ENCODE measurements around the gene VPS37B. TPM values are rescaled to one million over a fixed set of nuclear protein-coding genes. Genes with fewer than 3 reads are reported as not detected.

Gene VPS37B
- total RNA-seq, 8 experiments from 2014 or later = 13.0 to 107 (median 21.7) TPM

DNA sequence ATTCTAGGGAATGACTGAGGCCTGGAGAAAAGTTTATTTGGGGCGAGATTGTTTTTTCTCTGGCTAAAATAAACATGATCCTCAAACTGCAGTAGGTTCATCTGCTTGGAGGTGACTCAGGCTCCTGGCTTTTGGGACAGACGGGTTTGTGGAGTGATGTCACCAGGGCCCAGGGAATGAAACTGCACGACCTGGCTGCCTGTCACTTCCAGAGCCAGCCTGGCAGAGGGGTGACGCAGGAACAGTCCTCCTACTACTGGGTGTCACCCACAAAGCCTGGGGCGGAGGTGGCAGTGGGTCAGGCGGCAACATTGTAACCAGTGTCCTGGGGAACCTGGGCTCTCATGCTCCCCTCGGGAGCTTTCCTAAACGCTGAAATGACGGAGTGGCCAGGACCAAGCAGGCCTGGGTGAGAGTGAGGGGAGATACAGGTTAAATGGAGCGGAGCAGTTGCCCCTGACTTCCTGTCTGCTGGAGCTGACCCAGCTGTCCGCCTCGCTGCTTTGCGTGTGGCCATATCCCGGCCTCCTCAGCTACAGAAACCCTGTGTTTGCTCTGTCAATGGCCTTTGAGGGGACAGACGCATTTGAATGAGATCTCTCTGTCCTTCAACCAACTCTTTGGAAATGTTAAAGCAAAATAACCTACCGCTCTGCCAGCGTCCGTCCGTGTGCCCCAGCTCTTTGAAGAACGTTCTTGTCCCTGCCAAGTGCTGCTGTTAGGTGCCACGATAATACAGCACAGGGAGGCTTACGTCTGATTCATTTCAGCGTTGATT lies 54.2 kb downstream of the VPS37B start:
- in situ Hi-C loops (cut with MboI; ENCODE audit: low pct_unique_long_range_greater_than_20kb in 2 of 9, low sequenced_read_pairs in 9 of 9, unreplicated experiment in 9 of 9) = no loop called here
- no peak overlapping the region for H3K4me3 ChIP-seq
- 11 to 93% (median 43%) methylated on average over 2 to 12 of the region's 23 CpGs; no CpG with 5 or more reads in 4 of the 10 experiments for WGBS, 10 experiments
- peak overlapping the region in 1 of 2 donors; percentile 14 for H3K27ac ChIP-seq
- ATAC-seq (replicated peaks in 6 of 8) = peak in 6 of 8 experiments; percentile 38 to 75 (median 56)
- peaks cover 42 to 51% of the 10 kb centered on the region in 2 donors for H3K4me1 ChIP-seq (replicated peaks in 1 of 2)

GRCh38 chr12:122840580-122841513 lies 55.1 kb downstream of the VPS37B start:
- ATAC-seq (replicated peaks in 6 of 8) = peak in 5 of 8 experiments; percentile 13 to 48 (median 28)
- in situ Hi-C loops (cut with MboI; ENCODE audit: low pct_unique_long_range_greater_than_20kb in 2 of 9, low sequenced_read_pairs in 9 of 9, unreplicated experiment in 9 of 9) = no loop called here
- Histone ChIP-seq H3K4me3 (no peak overlapping the region), H3K27ac (no peak overlapping the region), H3K4me1 (replicated peaks in 1 of 2) (peaks cover 42 to 51% of the 10 kb centered on the region in 2 donors)
- WGBS, 10 experiments = 40 to 90% (median 75%) methylated on average over 1 to 8 of the region's 26 CpGs; no CpG with 5 or more reads in 5 of the 10 experiments

DNA sequence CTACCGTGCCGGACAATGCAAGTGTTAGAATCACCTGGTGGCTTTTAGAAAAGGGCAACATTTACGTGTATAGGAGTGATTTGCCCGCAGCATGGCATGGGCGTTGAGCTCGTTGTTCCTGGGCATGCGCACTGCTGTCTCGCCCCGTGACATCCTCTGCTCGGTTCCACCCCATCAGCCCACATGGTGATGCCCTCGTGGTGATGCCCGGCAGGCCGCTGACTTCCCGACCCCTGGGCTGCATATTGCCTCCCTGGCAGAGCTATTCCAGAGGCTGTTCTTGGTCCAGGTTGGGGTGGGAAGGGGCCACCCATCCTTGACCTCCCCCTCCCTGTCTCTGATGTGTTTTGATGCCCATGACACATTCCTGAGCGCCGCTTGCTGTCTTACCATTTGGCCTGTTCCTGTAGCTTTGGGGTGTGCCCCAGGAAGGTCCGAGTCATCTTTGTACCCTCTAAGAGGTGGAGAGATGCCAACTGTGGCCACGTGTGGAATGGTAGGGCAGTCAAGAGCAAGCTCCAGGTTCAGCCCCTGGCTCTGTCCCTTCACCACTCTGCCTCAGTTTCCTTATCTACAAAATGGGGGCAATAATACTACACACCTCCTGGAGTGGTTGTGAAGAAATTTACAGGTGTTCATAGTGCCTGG lies 55.9 kb downstream of the VPS37B start:
- in situ Hi-C loops (cut with MboI; ENCODE audit: low pct_unique_long_range_greater_than_20kb in 2 of 9, low sequenced_read_pairs in 9 of 9, unreplicated experiment in 9 of 9) = no loop called here
- no peak overlapping the region for H3K4me3 ChIP-seq
- WGBS, 10 experiments = 50 to 100% (median 92%) methylated on average over 1 to 10 of the region's 18 CpGs; no CpG with 5 or more reads in 2 of the 10 experiments
- peaks cover 42 to 51% of the 10 kb centered on the region in 2 donors for H3K4me1 ChIP-seq (replicated peaks in 1 of 2)
- ATAC-seq (replicated peaks in 6 of 8) = no peak
- H3K27ac ChIP-seq = no peak overlapping the region

DNA sequence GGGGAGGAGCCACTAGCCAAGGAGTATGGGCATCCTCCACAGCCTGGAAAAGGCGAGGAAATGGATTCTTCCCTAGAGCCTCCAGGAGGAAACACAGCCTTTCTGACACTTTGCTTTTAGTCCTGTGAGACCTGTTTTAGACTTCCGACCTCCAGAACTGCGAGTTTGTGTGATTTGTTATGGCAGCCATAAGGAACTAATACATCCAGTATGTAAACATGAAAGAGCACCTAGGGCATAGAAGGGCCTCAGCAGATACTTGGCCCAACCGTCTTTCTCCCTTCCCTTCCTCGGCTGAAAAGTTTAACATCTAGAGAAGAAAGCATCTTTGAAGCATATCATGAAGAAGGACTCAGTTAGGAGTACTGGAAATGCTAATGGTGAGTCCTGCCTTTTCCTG lies 57.1 kb downstream of the VPS37B start:
- WGBS, 10 experiments = 80 to 100% (median 94%) methylated on average over 1 to 4 of the region's 5 CpGs; no CpG with 5 or more reads in 1 of the 10 experiments
- H3K4me3 ChIP-seq = no peak overlapping the region
- peaks cover 42 to 51% of the 10 kb centered on the region in 2 donors for H3K4me1 ChIP-seq (replicated peaks in 1 of 2)
- in situ Hi-C loops (cut with MboI; ENCODE audit: low pct_unique_long_range_greater_than_20kb in 2 of 9, low sequenced_read_pairs in 9 of 9, unreplicated experiment in 9 of 9) = no loop called here
- no peak overlapping the region for H3K27ac ChIP-seq
- no peak for ATAC-seq (replicated peaks in 6 of 8)

- Histone ChIP-seq H3K4me1 (replicated peaks in 1 of 2) (peaks cover 35 to 42% of the 10 kb centered on the region in 2 donors), H3K27ac (peak overlapping the region; percentile 49 to 52), H3K4me3 (peak overlapping the region; percentile 71 to 91 (median 84))
- in situ Hi-C loops (cut with MboI; ENCODE audit: low pct_unique_long_range_greater_than_20kb in 2 of 9, low sequenced_read_pairs in 9 of 9, unreplicated experiment in 9 of 9) = no loop called here
- peak in 6 of 8 experiments; percentile 1 to 49 (median 24) for ATAC-seq (replicated peaks in 6 of 8)
- WGBS, 10 experiments = 64 to 92% (median 66%) methylated on average over 3 to 22 of the region's 22 CpGs; no CpG with 5 or more reads in 1 of the 10 experiments
Observed at GRCh38 chr12:122837306-122838265, 58.3 kb downstream of the VPS37B start.

DNA sequence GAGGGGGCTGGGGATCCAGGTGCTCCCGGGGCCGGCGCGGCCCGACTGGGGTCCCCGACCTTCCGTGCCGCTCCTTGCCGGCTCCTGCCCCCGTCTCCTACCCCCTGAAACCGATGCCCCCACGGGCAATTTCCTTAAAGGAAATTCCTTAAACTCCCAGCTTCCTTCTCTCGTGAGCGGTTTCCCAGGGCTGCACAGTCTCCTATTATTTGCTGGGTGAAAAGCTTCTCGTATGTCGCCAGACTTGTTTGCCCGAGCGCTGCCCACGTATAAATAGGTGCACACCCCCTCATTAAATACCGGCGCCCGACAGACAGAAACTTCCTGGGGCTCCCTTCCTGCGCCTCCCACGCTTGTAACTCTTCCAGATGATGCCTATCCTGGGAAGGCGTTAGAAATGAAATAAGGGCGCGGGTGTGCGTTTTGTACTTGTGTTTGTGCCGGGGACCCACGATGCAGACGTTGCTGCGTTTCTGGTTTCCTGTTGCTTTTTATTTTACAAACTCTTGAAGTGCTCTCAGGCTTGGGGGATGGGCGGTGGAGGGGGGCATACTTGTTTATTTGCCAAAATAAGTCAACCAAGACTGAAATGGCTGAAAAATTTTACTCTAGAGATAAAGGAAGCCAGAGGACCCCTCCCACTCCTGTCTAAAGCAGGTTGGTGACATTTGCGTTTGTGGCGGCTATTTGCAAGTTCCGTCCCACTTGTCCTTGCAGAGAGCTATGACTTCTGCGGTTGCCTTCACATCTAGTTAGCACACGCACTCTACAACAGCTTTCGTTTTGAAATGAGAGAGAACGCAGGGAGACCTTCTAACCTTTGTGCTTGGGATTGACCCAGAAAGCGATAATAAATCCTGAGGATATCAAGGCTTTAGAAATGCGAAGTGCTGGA lies 59.6 kb downstream of the VPS37B start:
- Histone ChIP-seq H3K27ac (peak overlapping the region; percentile 70 to 87), H3K4me1 (replicated peaks in 1 of 2) (peaks cover 22 to 29% of the 10 kb centered on the region in 2 donors), H3K4me3 (peak overlapping the region; percentile 71 to 91 (median 84))
- peak; percentile 3 to 29 (median 8) for ATAC-seq (replicated peaks in 6 of 8)
- in situ Hi-C loops (cut with MboI; ENCODE audit: low pct_unique_long_range_greater_than_20kb in 2 of 9, low sequenced_read_pairs in 9 of 9, unreplicated experiment in 9 of 9) = no loop called here
- WGBS, 10 experiments = 0 to 7% (median 0%) methylated on average over 2 to 19 of the region's 42 CpGs; no CpG with 5 or more reads in 1 of the 10 experiments

GRCh38 chr12:122835750-122836026 lies 60.2 kb downstream of the VPS37B start:
- H3K4me3 ChIP-seq = peak overlapping the region; percentile 71 to 91 (median 84)
- WGBS, 10 experiments = no CpG with 5 or more reads among the region's 43 CpGs

DNA sequence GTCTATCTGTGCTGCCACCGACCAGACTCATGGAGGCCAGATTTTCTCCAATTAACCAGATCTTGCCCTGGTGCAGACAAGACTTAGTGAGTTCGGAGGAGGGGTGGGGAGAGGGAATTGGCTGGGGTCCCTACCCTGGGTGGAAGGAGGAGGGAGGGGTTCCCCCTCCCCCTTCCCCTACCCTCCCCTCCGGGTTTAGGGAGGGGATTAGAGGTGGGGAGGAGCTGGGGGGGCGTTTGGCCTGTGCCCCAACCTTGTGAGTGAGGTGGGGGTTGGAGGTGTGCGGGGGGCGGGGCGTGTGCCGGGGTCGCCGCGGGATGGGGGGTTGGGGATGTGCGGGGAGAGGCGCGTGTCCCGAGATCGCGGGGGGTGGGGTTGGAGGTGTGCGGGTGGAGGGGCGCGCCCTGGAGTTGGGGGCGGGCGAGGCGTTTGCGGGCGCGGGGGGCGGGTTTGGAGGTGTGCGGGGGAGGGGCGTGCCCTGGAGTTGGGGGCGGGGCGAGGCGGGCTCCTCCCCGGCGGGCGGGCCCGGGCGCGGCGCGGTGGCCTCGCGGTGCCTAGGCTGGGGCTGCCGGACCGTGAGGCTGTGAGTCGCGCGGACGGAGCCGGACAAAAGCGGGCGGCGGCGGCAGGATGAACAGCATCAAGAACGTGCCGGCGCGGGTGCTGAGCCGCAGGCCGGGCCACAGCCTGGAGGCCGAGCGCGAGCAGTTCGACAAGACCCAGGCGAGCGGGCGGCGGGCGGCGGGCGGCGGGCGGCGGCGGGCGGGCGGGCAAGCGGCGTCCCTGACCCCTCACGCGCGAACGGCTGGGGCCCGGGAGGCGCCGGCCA lies 60.8 kb downstream of the VPS37B start, which contains the start of gene HIP1R:
Gene HIP1R (plus strand): TSS at position 537 of the 829 bp plus-strand sequence. CDS start 94 bp downstream, at position 631.
- in situ Hi-C loops (cut with MboI; ENCODE audit: low pct_unique_long_range_greater_than_20kb in 2 of 9, low sequenced_read_pairs in 9 of 9, unreplicated experiment in 9 of 9) = no loop called here
- peak within 1 kb of the TSS; percentile 87 to 94 for H3K27ac ChIP-seq
- peak within 1 kb of the TSS; percentile 71 to 91 (median 84) for H3K4me3 ChIP-seq
- WGBS, 10 experiments = 20% methylated on average over 1 of the region's 85 CpGs; no CpG with 5 or more reads in 9 of the 10 experiments
- peaks cover 12 to 17% of the 10 kb centered on the region in 2 donors for H3K4me1 ChIP-seq (replicated peaks in 1 of 2)
- ATAC-seq (replicated peaks in 6 of 8) = peak; percentile 28 to 64 (median 52)

More at GRCh38 chr12:122835750-122836026, 60.2 kb downstream of the VPS37B start:
- peaks cover 16 to 23% of the 10 kb centered on the region in 2 donors for H3K4me1 ChIP-seq (replicated peaks in 1 of 2)
- ATAC-seq (replicated peaks in 6 of 8) = peak; percentile 12 to 48 (median 36)
- H3K27ac ChIP-seq = peak overlapping the region; percentile 70 to 87
- in situ Hi-C loops (cut with MboI; ENCODE audit: low pct_unique_long_range_greater_than_20kb in 2 of 9, low sequenced_read_pairs in 9 of 9, unreplicated experiment in 9 of 9) = no loop called here

DNA sequence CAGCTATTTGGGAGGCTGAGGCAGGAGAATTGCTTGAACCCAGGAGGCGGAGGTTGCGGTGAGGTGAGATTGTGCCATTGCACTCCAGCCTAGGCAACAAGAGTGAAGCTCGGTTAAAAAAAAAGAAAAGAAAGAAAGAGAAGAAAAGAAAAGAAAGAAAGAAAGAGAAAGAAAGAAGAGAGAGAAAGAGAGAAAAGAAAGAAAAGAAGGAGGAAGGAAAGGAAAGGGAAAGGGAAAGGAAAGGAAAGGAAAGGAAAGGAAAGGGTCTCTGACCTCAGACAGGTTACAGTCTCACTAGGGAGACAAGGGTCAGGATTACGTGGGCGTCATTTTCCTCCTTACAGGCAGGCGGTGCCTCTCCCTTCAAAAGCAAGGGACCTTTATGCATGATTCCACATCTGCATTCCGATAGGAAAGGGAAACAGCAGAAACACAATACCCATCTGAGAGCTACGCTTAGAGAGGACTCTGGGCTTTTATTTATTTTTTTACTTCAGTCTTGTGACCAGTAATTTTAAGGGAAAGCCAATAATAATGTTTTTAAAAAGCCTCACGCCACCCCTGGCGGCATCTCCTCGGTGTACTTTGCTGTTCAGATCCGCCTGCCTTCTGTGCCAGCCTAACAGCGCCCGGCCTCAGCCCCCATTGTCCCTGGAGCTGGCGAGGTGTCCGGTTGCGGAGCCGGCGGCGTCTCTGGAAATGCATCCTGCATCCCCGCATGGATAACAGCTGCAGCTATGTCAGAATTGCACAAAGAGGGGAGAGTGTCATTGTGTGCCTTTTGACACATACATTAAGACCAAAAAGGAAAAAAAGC lies 61.6 kb downstream of the VPS37B start:
- ATAC-seq (replicated peaks in 6 of 8) = peak; percentile 27 to 73 (median 62)
- Histone ChIP-seq H3K27ac (peak overlapping the region; percentile 78 to 94), H3K4me1 (replicated peaks in 1 of 2) (peaks cover 12 to 16% of the 10 kb centered on the region in 2 donors), H3K4me3 (peak overlapping the region; percentile 71 to 91 (median 84))
- in situ Hi-C loops (cut with MboI; ENCODE audit: low pct_unique_long_range_greater_than_20kb in 2 of 9, low sequenced_read_pairs in 9 of 9, unreplicated experiment in 9 of 9) = no loop called here
- 3 to 52% (median 30%) methylated on average over 6 to 16 of the region's 21 CpGs for WGBS, 10 experiments

Measured in motor neuron (in vitro differentiated cells).